Measurements from ENCODE around the gene EFHC2. TPM values are rescaled to one million over a fixed set of nuclear protein-coding genes. Genes with fewer than 3 reads are reported as not detected.

The EFHC2 gene
- total RNA-seq, 1 experiment from 2014 or later: 1.1 TPM

- WGBS (ENCODE audit: extremely low coverage, insufficient read length, low lambda C conversion rate): no CpG with 5 or more reads among the region's 5 CpGs
- no peak overlapping the region for H2BK20ac ChIP-seq (ENCODE audit: low read depth, low read length, poor library complexity, severe bottlenecking)
- peaks cover 5% of the 10 kb centered on the region for H3K9me3 ChIP-seq (ENCODE audit: control insufficient read depth, low read depth, low read length)
- no peak overlapping the region for H2BK5ac ChIP-seq (ENCODE audit: insufficient read length, low read length)
- Mint-ChIP-seq H3K27ac (peak overlapping the region in 1 of 3 experiments; percentile 65; a peak in 1 of 7 replicates), H3K4me1 (peaks cover 0 to 9% of the 10 kb centered on the region in 2 experiments; a peak in 3 of 4 replicates), H3K27me3 (ENCODE audit: low read depth) (no peaks in the 10 kb centered on the region), H3K36me3 (ENCODE audit: insufficient read depth in 1 of 3, low read depth in 3 of 3) (peaks cover 0 to 2% (median 0%) of the 10 kb centered on the region in 3 experiments; a peak in 2 of 7 replicates), H3K9me3 (peaks cover 29 to 47% of the 10 kb centered on the region in 2 experiments), H3K4me3 (no peak overlapping the region)
- H3K23me2 ChIP-seq (ENCODE audit: insufficient read length, low read depth, low read length, poor library complexity, severe bottlenecking): no peaks in the 10 kb centered on the region
- no peak for TF ChIP-seq CTCF (conservative IDR thresholded peaks at IDR 0.05)
- H2AK5ac ChIP-seq (ENCODE audit: insufficient read length, low read length): no peak overlapping the region
- no peak overlapping the region for H3K27ac ChIP-seq (ENCODE audit: insufficient read length, low read depth, low read length)
- H3K4me1 ChIP-seq (ENCODE audit: insufficient read depth, low read length): no peaks in the 10 kb centered on the region; the same call in 1 of the 2 replicates
- H3T11ph ChIP-seq (ENCODE audit: low read length): no peak overlapping the region
- H3K9ac ChIP-seq (ENCODE audit: extremely low read depth, insufficient read length, low read length): no peak overlapping the region
- H2BK120ac ChIP-seq (ENCODE audit: low read depth, low read length, poor library complexity, severe bottlenecking): no peak overlapping the region
- H4K91ac ChIP-seq (ENCODE audit: insufficient read length, low read depth, low read length): no peak overlapping the region
- no peak overlapping the region for H3K23ac ChIP-seq (ENCODE audit: insufficient read length, low read depth, low read length)
- no peak overlapping the region for H4K5ac ChIP-seq (ENCODE audit: insufficient read length, low read depth, low read length)
- no peak overlapping the region for H3K14ac ChIP-seq (ENCODE audit: insufficient read depth, low read length)
- no peak overlapping the region for H3K18ac ChIP-seq (ENCODE audit: insufficient read length, low read depth, low read length)
- H2BK12ac ChIP-seq (ENCODE audit: insufficient read length, low read depth, low read length): no peak overlapping the region
- no peak overlapping the region for H2AFZ ChIP-seq (ENCODE audit: low read length)
- H3K79me2 ChIP-seq (ENCODE audit: insufficient read depth, low read length): no peaks in the 10 kb centered on the region
- no peak for DNase-seq
- no peaks in the 10 kb centered on the region for H3K27me3 ChIP-seq (ENCODE audit: insufficient read depth, low read length)
- no peak overlapping the region for H2BK15ac ChIP-seq (ENCODE audit: low read depth, low read length)
- H3K56ac ChIP-seq (ENCODE audit: insufficient read length, low read depth, low read length): no peak overlapping the region
- no peak overlapping the region for H4K8ac ChIP-seq (replicated peaks; ENCODE audit: insufficient read length, low read depth, low read length)
- no peak overlapping the region for H3K4me2 ChIP-seq (ENCODE audit: insufficient read depth, insufficient read length, low read length)
- no peak overlapping the region for H3K4ac ChIP-seq (ENCODE audit: low read depth, low read length)
- H3K79me1 ChIP-seq (ENCODE audit: insufficient read depth, low read depth, low read length, poor library complexity, severe bottlenecking): no peaks in the 10 kb centered on the region
- H4K20me1 ChIP-seq (ENCODE audit: control insufficient read depth, insufficient read depth, insufficient read length): no peaks in the 10 kb centered on the region
Measured at GRCh38 chrX:44338361-44338760, 5.1 kb downstream of the EFHC2 start.
